Measurements from ENCODE around the gene FAM53B. TPM values are rescaled to one million over a fixed set of nuclear protein-coding genes. Genes with fewer than 3 reads are reported as not detected.
A peak's percentile ranks its signal among the peaks of the same experiment; 100 is the strongest.

FAM53B gene
- total and polyA plus RNA-seq, 4 donors, result 14.6 to 45.4 (median 18.2) TPM

GRCh38 chr10:124628676-124629021 lies 115.5 kb downstream of the FAM53B start:
- H3K9me3 ChIP-seq (ENCODE audit: control insufficient read depth in 4 of 4, insufficient read depth in 3 of 4, low read length in 3 of 4), result no peaks in the 10 kb centered on the region
- 89% methylated on average over 9 of the region's 9 CpGs for WGBS, 2 donors
- no peak overlapping the region for H3K9ac ChIP-seq (ENCODE audit: insufficient read depth in 1 of 2, low read length in 2 of 2)
- H3K4me3 ChIP-seq, result no peak overlapping the region
- peaks cover 16 to 41% (median 25%) of the 10 kb centered on the region in 5 donors for H3K4me1 ChIP-seq (ENCODE audit: control insufficient read depth in 5 of 5, insufficient read depth in 5 of 5, low read length in 5 of 5)
- H3K27me3 ChIP-seq (ENCODE audit: control insufficient read depth in 3 of 3, insufficient read depth in 3 of 3, low read length in 2 of 3), result no peaks in the 10 kb centered on the region
- peak overlapping the region in 1 of 2 donors; percentile 5 for H3K27ac ChIP-seq (ENCODE audit: low read depth in 1 of 2, low read length in 1 of 2)
- no peak for DNase-seq
- ATAC-seq (ENCODE audit: insufficient read depth, low FRiP score), result no peak
- peaks cover 0 to 4% (median 0%) of the 10 kb centered on the region in 4 donors for H3K36me3 ChIP-seq (ENCODE audit: control insufficient read depth in 4 of 4, insufficient read depth in 4 of 4, low read length in 4 of 4)
- TF ChIP-seq, protein P1, sequence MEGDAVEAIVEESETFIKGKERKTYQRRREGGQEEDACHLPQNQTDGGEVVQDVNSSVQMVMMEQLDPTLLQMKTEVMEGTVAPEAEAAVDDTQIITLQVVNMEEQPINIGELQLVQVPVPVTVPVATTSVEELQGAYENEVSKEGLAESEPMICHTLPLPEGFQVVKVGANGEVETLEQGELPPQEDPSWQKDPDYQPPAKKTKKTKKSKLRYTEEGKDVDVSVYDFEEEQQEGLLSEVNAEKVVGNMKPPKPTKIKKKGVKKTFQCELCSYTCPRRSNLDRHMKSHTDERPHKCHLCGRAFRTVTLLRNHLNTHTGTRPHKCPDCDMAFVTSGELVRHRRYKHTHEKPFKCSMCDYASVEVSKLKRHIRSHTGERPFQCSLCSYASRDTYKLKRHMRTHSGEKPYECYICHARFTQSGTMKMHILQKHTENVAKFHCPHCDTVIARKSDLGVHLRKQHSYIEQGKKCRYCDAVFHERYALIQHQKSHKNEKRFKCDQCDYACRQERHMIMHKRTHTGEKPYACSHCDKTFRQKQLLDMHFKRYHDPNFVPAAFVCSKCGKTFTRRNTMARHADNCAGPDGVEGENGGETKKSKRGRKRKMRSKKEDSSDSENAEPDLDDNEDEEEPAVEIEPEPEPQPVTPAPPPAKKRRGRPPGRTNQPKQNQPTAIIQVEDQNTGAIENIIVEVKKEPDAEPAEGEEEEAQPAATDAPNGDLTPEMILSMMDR (IDR thresholded peaks at IDR 0.05; ENCODE audit: control extremely low read depth, extremely low read depth), result no peak

DNA sequence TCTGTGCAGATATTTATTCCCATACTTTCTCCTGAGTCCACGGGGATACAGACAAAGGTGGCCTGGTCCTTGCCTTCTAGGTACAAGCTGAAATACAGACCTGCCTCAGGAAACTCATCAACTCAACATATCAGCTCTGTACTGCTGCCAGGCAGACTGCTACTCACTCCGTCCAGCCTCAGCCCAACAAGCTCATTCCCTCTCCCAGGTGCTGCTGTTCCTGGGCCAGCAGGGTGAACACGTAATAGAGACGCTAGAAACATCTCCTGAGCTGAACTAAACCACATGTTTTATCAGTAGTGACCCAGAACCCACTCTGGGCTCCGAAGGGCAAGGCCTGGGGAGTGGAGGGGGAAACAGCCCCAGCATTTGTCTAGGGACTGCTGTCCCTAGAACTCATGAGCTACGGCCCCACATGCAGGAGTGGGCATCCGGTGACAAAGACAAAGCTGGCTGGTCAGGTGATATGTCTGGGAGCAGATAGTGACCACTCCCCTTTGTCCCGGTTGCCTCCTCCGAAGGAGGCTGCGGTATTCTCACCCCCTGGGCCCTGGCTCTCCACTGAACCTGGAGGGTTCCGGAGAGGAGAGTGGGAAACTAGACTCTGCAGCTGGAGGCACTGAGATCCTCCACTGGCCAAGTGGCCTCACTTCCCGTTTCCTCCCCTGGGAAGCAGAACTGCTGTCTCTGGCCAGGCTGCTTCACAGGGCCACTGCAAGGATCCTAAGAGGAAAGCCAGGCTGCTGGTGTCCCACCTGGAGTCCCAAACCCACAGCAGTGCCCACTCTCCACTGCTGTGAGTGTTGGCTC lies 116.1 kb downstream of the FAM53B start:
- Histone ChIP-seq H3K9me3 (ENCODE audit: control insufficient read depth in 4 of 4, insufficient read depth in 3 of 4, low read length in 3 of 4) (no peaks in the 10 kb centered on the region), H3K27me3 (ENCODE audit: control insufficient read depth in 3 of 3, insufficient read depth in 3 of 3, low read length in 2 of 3) (no peaks in the 10 kb centered on the region), H3K4me1 (ENCODE audit: control insufficient read depth in 5 of 5, insufficient read depth in 5 of 5, low read length in 5 of 5) (peaks cover 12 to 41% (median 25%) of the 10 kb centered on the region in 5 donors), H3K27ac (ENCODE audit: low read depth in 1 of 2, low read length in 1 of 2) (peak overlapping the region; percentile 3 to 23), H3K36me3 (ENCODE audit: control insufficient read depth in 4 of 4, insufficient read depth in 4 of 4, low read length in 4 of 4) (peaks cover 0 to 5% (median 0%) of the 10 kb centered on the region in 4 donors), H3K4me3 (no peak overlapping the region), H3K9ac (ENCODE audit: insufficient read depth in 1 of 2, low read length in 2 of 2) (no peak overlapping the region)
- ATAC-seq (ENCODE audit: insufficient read depth, low FRiP score) (no peak), DNase-seq (no peak)
- WGBS, 2 donors, result 69 to 74% methylated on average over 12 of the region's 12 CpGs
- TF ChIP-seq, protein P1 (IDR thresholded peaks at IDR 0.05; ENCODE audit: control extremely low read depth, extremely low read depth), result no peak

- peak overlapping the region in 1 of 2 donors; percentile 34 for H3K27ac ChIP-seq (ENCODE audit: low read depth in 1 of 2, low read length in 1 of 2)
- no peak overlapping the region for H3K9ac ChIP-seq (ENCODE audit: insufficient read depth in 1 of 2, low read length in 2 of 2)
Measured at GRCh38 chr10:124626759-124627380, 117.3 kb downstream of the FAM53B start.

More at GRCh38 chr10:124626759-124627380, 117.3 kb downstream of the FAM53B start:
- DNase-seq (no peak), ATAC-seq (ENCODE audit: insufficient read depth, low FRiP score) (no peak)
- WGBS, 2 donors, result 61 to 63% methylated on average over 13 of the region's 13 CpGs
- TF ChIP-seq, protein P1 (IDR thresholded peaks at IDR 0.05; ENCODE audit: control extremely low read depth, extremely low read depth), result no peak
- no peak overlapping the region for H3K4me3 ChIP-seq
- no peaks in the 10 kb centered on the region for H3K9me3 ChIP-seq (ENCODE audit: control insufficient read depth in 4 of 4, insufficient read depth in 3 of 4, low read length in 3 of 4)
- H3K36me3 ChIP-seq (ENCODE audit: control insufficient read depth in 4 of 4, insufficient read depth in 4 of 4, low read length in 4 of 4), result peaks cover 0 to 10% (median 0%) of the 10 kb centered on the region in 4 donors
- no peaks in the 10 kb centered on the region for H3K27me3 ChIP-seq (ENCODE audit: control insufficient read depth in 3 of 3, insufficient read depth in 3 of 3, low read length in 2 of 3)
- H3K4me1 ChIP-seq (ENCODE audit: control insufficient read depth in 5 of 5, insufficient read depth in 5 of 5, low read length in 5 of 5), result peaks cover 1 to 35% (median 19%) of the 10 kb centered on the region in 5 donors
